Liver (tissue), 3 donors: ENCODE measurements around the gene TOGARAM1.

Experiments used
- CTCF ChIP-seq: fragments of 150-350 bp; IDR thresholded peaks from 2 replicates; pipeline ENCODE4 v1.5.1; 2017; ENCODE audit warnings: improper control_type of control experiment, low read depth, low read length; ENCODE audit not compliant: missing input control
- NR2F2 ChIP-seq: IDR thresholded peaks from 2 replicates; pipeline ENCODE4 v1.6.1; 2016; ENCODE audit warnings: antibody characterized with exemption
- RAD21 ChIP-seq, 2 donors: IDR thresholded peaks; 2 replicates each; pipeline ENCODE4 v1.6.1; 2016; ENCODE audit warnings: antibody characterized with exemption in 2 of 2, mild to moderate bottlenecking in 2 of 2
- REST ChIP-seq: IDR thresholded peaks from 2 replicates; pipeline ENCODE4 v1.6.1; 2016; ENCODE audit warnings: antibody characterized with exemption, mild to moderate bottlenecking
- YY1 ChIP-seq: IDR thresholded peaks from 2 replicates; pipeline ENCODE4 v1.6.1; 2016; ENCODE audit warnings: antibody characterized with exemption, mild to moderate bottlenecking
- donor health status: healthy.
- donor health status: healthy.

- TF ChIP-seq CTCF (no peak), YY1 (no peak), REST (no peak), RAD21 (IDR thresholded peaks at IDR 0.05) (no peak), NR2F2 (no peak)
Measured at GRCh38 chr14:45065956-45066355, 104.0 kb downstream of the TOGARAM1 start.
